ELF-1 (cell line): Measurements from ENCODE around the gene PRKCB.
"Not testable (repeated sequence)": the region's sequence is repeated elsewhere in the genome, so short reads cannot be mapped to it uniquely, and the experiment has no call there.

Source experiments
- DNase-seq: peaks from one replicate; pipeline ENCODE4 v3.0.0-alpha.2; 2016; ENCODE audit warnings: low read depth, low spot score

The PRKCB gene

GRCh38 chr16:24005577-24005976 lies 169.8 kb downstream of the PRKCB start:
- DNase-seq, result no peak

DNA sequence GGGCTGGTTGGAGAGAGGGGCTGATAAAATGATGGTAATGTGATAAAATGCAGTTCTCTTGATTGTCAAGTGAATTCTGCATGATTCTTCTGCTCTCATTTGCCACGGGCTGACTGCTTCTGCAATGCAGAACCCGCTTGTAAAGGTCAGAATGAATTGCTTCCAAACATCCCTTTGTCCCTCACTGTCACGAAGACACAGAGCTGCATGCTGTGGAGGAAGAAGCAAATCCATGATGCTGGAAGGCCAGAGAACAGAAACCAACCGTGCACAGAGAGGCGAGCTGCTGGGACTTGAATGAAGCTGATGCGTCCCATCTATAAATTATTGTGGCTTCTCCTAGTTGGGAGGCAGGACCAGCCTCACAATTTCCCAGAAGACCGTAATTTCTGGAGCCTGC lies 171.6 kb downstream of the PRKCB start:
- DNase-seq, result no peak

DNA sequence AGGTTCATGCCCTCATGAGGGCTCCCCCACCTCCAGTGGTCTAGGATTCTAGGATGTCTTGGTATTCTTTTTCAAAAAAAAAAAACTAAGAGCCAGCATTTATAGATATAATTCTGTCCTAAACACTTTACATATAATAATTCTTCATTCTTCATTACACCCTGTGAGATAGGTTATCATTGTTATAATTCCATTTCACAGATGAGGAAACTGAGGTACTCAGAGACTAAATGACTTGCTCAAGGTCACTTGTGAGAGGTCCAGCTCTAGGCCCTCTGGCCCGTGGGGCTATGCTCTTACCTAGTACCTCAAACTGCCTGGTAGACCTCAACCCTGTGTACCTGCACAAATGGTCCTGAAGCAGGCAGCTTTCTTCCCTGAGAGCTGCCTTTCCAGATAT lies 172.2 kb downstream of the PRKCB start:
- DNase-seq, result no peak

- no peak for DNase-seq
Measured at GRCh38 chr16:24009098-24009497, 173.3 kb downstream of the PRKCB start.

DNA sequence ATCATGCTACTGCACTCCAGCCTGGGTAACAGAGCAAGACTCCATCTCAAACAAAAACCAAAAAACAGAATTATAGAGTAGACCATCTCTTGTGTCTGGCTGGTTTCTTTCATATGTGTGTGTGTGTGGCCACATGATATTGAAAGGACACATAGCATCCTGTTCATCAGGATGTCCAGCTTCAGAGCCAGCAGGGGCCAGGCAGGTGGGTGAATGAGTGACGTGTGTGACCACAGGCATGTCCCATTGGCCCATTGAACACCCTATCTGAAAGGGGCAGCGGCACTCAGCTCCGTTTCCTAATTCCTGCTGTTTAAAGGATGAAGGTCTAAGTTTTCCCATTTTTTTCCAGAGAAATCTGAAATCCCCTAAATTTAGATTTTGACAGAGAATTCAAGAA lies 174.2 kb downstream of the PRKCB start:
- DNase-seq, result no peak

- peak; percentile 73 for DNase-seq
Measured at GRCh38 chr16:24010440-24011089, 174.8 kb downstream of the PRKCB start.

- no peak for DNase-seq
Measured at GRCh38 chr16:24011237-24011636, 175.5 kb downstream of the PRKCB start.

- DNase-seq, result no peak
Measured at GRCh38 chr16:24013054-24013636, 177.4 kb downstream of the PRKCB start.

DNA sequence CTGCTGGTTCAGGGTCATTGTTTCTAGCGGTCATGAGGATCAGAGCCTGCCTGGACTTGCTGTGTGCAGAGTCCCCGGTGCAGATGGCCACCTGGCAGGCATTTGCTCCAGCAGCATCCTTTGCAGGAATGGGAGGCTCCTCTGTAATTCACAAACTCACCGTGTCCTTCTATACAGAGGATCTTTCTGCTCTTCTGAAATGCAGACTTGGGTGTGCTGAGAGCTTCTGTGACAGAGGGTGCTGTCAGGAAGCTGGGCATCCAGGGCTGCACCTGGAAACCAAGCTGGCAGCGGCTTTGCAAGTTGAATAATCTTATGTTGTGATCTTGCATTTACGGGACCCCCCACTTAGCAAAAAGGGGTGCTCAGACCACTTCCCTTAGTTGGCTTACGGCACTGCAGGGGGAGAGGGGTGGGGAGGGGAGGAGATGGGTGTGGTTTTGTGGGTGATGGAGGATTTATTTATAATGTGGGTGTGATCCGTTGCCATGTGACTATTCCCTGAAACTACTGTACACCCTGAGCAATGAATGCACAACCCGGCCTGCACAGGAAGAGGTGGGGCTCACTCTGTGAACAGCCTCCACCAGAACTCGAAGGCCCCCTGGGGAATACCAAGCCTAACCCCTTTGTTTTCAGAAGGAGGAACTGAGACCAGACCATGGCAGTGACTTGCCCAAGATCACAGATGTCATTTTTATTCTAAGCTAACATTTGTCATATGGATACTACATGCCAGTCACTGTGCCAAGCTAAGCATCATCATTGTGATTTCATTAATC lies 178.3 kb downstream of the PRKCB start:
- DNase-seq, result no peak

- not testable (repeated sequence) for DNase-seq
Measured at GRCh38 chr16:24014955-24015354, 179.2 kb downstream of the PRKCB start.

GRCh38 chr16:24015923-24016322 lies 180.1 kb downstream of the PRKCB start:
- DNase-seq, result no peak

GRCh38 chr16:24018485-24018884 lies 182.7 kb downstream of the PRKCB start:
- no peak for DNase-seq

DNA sequence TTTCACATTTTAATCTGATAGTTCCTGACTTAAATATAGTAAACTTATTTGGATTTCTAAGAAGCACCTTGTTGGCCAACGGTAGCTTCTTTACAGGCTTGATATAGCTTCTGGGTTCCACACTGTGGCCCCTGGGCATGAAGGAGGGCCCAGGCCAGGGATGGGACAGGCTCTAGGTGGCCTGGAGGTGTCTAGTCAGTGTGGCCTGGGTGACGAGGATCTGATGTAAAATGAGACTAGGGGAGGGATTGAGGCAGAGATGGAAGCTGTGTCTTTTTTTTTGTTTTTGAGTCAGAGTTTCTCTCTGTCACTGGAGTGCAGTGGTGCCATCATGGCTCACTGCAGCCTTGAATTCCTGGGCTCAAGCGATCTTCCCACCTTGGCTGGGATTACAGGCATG lies 187.0 kb downstream of the PRKCB start:
- no peak for DNase-seq

- no peak for DNase-seq
Measured at GRCh38 chr16:24023621-24024020, 187.8 kb downstream of the PRKCB start.

GRCh38 chr16:24024971-24025370 lies 189.2 kb downstream of the PRKCB start:
- no peak for DNase-seq

- no peak for DNase-seq
Measured at GRCh38 chr16:24027466-24027865, 191.7 kb downstream of the PRKCB start.

DNA sequence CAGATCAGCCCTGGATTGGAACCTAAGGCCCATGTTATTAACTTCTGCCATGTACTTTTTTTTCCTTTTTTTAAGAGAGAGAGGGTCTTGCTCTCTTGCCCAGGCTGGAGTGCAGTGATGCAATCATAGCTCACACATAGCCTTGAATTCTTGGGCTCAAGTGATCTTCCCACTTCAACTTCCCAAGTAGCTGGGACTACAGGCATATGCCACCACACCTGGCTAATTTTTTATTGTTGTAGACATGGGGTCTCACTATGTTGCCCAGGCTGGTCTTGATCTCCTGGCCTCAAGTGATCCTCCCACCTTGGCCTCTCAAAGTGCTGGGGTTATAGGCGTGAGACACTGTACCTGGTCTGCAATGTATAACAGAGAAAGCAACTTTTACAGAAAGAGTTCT lies 194.1 kb downstream of the PRKCB start:
- not testable (repeated sequence) for DNase-seq

- peak; percentile 10 for DNase-seq
Measured at GRCh38 chr16:24035127-24035842, 199.5 kb downstream of the PRKCB start.

DNA sequence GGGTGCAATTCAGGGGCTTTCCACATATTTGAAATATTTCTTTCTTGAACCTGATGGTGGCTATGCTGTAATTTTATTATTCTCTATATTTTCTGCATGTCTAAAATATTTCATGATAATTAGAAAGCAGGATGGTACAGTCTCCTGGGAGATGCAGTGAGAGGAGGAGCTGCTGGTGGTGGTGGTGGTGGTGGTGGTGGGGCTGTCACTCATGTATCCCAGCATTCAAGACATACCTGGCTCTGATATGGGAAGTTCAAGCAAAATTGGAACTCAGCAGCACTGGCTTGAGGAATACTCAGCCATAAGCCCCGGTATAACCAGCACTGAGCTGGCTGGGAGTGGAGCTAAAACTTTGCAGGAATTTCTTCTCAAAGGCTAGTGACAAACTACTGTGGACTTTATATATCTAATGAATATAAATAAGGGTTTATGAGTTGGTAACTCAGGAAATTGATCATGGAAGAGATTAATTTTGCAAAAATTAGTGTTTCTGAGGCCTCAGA lies 200.3 kb downstream of the PRKCB start:
- DNase-seq, result no peak

GRCh38 chr16:24036614-24037013 lies 200.8 kb downstream of the PRKCB start:
- DNase-seq, result peak; percentile 57

GRCh38 chr16:24037335-24037734 lies 201.6 kb downstream of the PRKCB start:
- no peak for DNase-seq
